ENCODE results near the gene ALKBH8.

Gene ALKBH8

GRCh38 chr11:107605061-107606006, 39.8 kb upstream of the ALKBH8 start:
- no peak for TF ChIP-seq CTCF (IDR thresholded peaks at IDR 0.05; ENCODE audit: low read depth, low read length)
- H3K4me3 ChIP-seq (ENCODE audit: low read depth, low read length): no peak overlapping the region
- no peaks in the 10 kb centered on the region for H3K36me3 ChIP-seq
- no peaks in the 10 kb centered on the region for H3K27me3 ChIP-seq (ENCODE audit: insufficient read depth, low read depth, severe bottlenecking)
- DNase-seq: no peak
- H3K27ac ChIP-seq: no peak overlapping the region
- no peaks in the 10 kb centered on the region for H3K9me3 ChIP-seq (ENCODE audit: severe bottlenecking)

GRCh38 chr11:107598225-107599139, 32.9 kb upstream of the ALKBH8 start:
- peak; percentile 38 for DNase-seq
- peak; percentile 80 for TF ChIP-seq CTCF (IDR thresholded peaks at IDR 0.05; ENCODE audit: low read depth, low read length)
- H3K27ac ChIP-seq: no peak overlapping the region

GRCh38 chr11:107594736-107595135, 29.2 kb upstream of the ALKBH8 start:
- DNase-seq: no peak
- H3K4me3 ChIP-seq (ENCODE audit: low read depth, low read length): no peak overlapping the region
- H3K36me3 ChIP-seq: no peaks in the 10 kb centered on the region
- no peak for TF ChIP-seq CTCF (IDR thresholded peaks at IDR 0.05; ENCODE audit: low read depth, low read length)
- H3K27me3 ChIP-seq (ENCODE audit: insufficient read depth, low read depth, severe bottlenecking): peaks cover 8% of the 10 kb centered on the region
- no peak overlapping the region for H3K27ac ChIP-seq
- no peaks in the 10 kb centered on the region for H3K9me3 ChIP-seq (ENCODE audit: severe bottlenecking)

More at GRCh38 chr11:107598225-107599139, 32.9 kb upstream of the ALKBH8 start:
- Histone ChIP-seq H3K9me3 (ENCODE audit: severe bottlenecking) (no peaks in the 10 kb centered on the region), H3K36me3 (no peaks in the 10 kb centered on the region), H3K4me3 (ENCODE audit: low read depth, low read length) (no peak overlapping the region), H3K27me3 (ENCODE audit: insufficient read depth, low read depth, severe bottlenecking) (no peaks in the 10 kb centered on the region)

DNA sequence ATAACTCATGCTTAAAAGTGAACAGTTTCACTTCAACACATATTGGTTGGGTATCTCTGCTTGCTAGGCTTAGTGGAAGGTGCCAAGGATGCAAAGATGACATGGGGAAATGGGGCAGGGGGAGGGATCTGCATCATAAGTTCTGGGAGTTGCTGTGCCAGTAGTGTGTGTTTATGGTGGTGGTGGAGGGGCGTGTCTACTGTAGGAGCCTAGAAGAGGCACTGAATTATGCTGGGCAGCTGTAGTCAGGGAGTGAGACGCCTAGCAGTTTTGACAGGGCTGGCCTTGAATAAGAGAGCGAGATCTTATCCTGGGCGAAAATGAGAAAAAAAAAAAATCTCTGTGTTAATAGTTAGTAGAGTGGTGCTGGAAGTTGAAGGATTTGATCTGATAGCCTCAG, 28.4 kb upstream of the ALKBH8 start:
- Histone ChIP-seq H3K36me3 (no peaks in the 10 kb centered on the region), H3K4me3 (ENCODE audit: low read depth, low read length) (no peak overlapping the region), H3K27ac (no peak overlapping the region), H3K9me3 (ENCODE audit: severe bottlenecking) (no peaks in the 10 kb centered on the region), H3K27me3 (ENCODE audit: insufficient read depth, low read depth, severe bottlenecking) (peaks cover 8% of the 10 kb centered on the region)
- no peak for DNase-seq
- no peak for TF ChIP-seq CTCF (IDR thresholded peaks at IDR 0.05; ENCODE audit: low read depth, low read length)

DNA sequence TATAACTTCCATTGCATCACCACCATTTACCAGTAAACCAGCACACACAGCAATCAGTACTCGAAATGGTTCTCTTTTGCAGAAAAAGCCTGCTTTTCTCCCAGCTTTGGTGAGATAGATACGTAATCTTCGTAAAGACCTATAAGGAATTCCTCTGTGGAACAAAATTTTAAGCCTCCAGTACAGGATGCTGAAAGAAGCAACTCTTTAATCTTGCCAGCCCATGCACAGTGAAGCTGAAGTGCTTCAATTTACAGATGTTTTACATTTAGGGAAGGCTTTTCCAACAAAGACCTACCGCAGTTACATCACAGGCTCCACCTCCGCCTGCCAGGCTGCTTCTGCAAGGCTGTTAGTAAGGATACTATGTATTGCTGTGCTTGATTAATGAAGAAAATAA, 27.3 kb upstream of the ALKBH8 start:
- Histone ChIP-seq H3K4me3 (ENCODE audit: low read depth, low read length) (no peak overlapping the region), H3K9me3 (ENCODE audit: severe bottlenecking) (no peaks in the 10 kb centered on the region), H3K27me3 (ENCODE audit: insufficient read depth, low read depth, severe bottlenecking) (peaks cover 8% of the 10 kb centered on the region), H3K36me3 (no peaks in the 10 kb centered on the region), H3K27ac (no peak overlapping the region)
- no peak for DNase-seq
- no peak for TF ChIP-seq CTCF (IDR thresholded peaks at IDR 0.05; ENCODE audit: low read depth, low read length)
